Gastroesophageal sphincter (tissue), 3 donors: Measurements from ENCODE around the gene APBA1.

Experiments
- CTCF ChIP-seq, 4 experiments: fragments of 200-600 bp in 2 of 4; fragments of 450-650 bp in 2 of 4; sonication (generic) in 1 of 4; IDR thresholded peaks; one replicate each; pipeline ENCODE4 v1.5.1; 2017 to 2019; ENCODE audit warnings: antibody characterized with exemption in 4 of 4, mild to moderate bottlenecking in 2 of 4, moderate library complexity in 2 of 4
- EP300 ChIP-seq: sonication (generic); formaldehyde crosslinking; IDR thresholded peaks from one replicate; pipeline ENCODE4 v1.6.1; 2017; ENCODE audit warnings: antibody characterized with exemption, mild to moderate bottlenecking
- POLR2A ChIP-seq, 2 donors: fragments of 450-650 bp; IDR thresholded peaks; one replicate each; pipeline ENCODE4 v1.6.1; 2017; ENCODE audit warnings: antibody characterized with exemption in 2 of 2, mild to moderate bottlenecking in 2 of 2, moderate library complexity in 1 of 2
- POLR2AphosphoS5 ChIP-seq: sonication (generic); formaldehyde crosslinking; IDR thresholded peaks from one replicate; pipeline ENCODE4 v1.6.1; 2017; ENCODE audit warnings: antibody characterized with exemption

- TF ChIP-seq CTCF (IDR thresholded peaks at IDR 0.05) (no peak), POLR2AphosphoS5 (no peak), POLR2A (IDR thresholded peaks at IDR 0.05) (no peak), EP300 (no peak)
Observed at GRCh38 chr9:69498470-69498869, 173.7 kb downstream of the APBA1 start.
